ENCODE results near the gene USP48.
"Not testable (repeated sequence)": the region's sequence is repeated elsewhere in the genome, so short reads cannot be mapped to it uniquely, and the experiment has no call there.

The USP48 gene

DNA sequence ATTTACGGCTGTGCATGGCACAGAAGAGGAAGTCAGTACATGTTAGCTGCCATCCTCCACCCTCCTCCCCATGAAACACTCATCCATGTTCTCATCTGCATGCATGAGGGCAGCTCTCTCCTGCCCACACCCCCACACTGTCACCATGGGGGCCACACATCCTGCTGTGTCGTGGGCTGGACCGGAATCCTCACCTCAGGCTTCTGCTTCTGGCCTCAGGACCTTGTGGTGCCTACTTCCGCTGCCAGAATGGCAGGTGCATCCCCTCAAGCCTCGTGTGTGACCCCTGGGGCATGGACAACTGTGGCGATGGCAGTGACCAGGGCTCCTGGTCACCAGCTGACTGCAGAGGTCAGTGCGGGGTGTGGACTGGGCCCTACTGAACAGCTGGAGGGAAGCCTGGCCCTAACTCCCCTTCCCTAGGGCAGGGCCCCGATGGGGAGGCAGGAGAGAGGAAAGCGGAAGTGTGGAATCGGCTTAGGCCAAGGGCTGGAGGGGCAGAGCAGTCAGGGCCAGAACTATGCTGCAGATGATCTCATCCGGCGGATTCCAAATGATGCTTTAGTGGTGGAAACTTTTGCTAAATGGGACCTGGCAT, 32.9 kb upstream of the USP48 start:
- no peak for DNase-seq

DNA sequence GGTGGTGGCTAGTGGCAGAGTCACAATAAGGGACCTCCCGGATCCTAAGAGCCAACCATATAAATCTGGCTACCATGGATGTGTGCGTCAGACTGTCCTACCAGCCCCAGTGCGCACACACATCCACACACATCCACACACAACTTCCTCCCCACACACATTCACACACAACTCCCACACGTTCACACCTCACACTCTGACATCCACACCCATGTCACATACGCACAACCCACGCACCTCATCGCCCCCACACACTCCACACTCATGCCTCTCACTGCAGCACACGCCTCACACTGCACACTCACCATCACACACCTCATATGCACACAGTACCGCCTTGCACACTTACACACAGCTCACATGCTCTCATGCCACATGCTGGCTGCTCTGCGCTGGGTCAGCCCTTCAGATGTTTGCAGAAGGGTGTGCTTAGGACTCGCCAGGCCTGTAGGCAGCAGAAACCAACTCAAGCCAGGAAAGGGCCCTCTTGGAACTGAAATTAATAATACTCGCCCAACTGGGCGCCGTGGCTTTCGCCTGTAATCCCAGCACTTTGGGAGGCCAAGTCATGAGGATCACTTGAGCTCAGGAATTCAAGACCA, 32.1 kb upstream of the USP48 start:
- DNase-seq = no peak

DNA sequence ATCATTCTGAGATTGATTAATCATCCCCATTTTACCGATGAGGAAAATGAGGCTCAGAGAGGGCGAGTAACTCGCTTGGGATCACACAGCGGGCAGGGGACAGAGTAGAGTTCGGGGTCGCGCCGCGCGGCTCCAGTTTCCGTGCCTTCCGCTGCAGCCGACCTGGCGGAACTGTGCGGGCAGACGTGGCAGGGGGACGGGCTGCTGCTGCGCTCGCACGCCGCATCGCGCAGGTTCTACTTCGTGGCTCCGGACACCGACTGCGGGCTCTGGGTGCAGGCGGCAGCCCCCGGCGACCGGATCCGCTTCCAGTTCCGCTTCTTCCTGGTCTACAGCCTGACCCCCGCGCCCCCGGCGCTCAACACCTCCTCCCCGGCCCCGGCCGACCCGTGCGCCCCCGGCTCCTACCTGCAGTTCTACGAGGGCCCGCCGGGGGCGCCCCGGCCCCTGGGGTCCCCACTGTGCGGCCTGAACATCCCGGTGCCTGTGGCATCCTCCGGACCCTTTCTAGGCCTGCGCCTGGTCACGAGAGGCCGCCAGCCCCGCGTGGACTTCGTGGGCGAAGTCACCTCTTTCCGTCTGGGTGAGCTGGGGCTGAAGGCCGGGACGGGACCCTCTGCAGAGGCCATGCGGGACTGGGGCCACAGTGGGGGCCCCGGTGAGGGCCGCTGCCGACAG, 31.4 kb upstream of the USP48 start:
- DNase-seq = no peak

DNA sequence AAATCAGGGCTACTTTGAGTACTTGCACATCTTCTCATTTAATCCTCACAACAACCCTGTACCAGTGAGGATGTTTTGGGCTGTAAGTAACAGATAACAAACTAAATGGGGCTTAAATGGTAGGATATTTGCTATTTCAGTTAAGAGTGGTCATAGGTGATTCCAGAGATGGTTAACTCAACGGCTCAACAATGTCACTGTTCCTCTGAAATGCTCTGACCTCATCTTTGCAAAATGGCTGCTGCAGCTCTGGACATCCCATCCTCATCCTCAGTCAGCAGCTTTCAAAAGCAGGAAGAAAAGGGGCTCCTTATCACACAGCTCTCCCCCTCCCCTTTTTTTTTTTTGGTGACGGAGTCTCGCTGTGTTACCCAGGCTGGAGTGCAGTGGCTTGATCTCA, 30.6 kb upstream of the USP48 start:
- no peak for DNase-seq

DNA sequence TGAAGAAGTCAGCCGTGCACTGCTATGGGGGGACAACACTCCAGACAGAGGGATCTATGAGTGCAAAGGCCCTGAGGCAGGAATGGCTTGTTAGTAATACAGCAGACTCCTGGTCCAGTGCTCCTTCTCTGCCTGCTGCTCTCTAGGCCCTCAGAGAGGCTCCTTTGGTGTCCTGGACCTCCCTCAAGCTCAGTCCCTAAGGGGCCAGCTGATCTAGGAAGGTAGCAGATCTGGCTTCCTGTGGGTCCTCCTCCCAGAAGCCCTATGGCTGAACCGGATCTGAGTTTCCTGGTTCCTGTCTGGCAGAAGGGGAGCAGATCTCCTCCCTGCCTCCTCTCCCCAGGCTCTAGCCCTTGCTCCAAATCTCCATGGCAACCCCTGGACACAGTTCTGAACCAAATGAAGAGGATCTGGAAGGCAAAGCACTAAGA, 28.9 kb upstream of the USP48 start, which contains the start of gene LDLRAD2:
TSS of gene LDLRAD2 (plus strand) at position 391 of the 431 bp plus-strand sequence. CDS start 187 bp downstream, outside the sequence.
- DNase-seq = no peak

DNA sequence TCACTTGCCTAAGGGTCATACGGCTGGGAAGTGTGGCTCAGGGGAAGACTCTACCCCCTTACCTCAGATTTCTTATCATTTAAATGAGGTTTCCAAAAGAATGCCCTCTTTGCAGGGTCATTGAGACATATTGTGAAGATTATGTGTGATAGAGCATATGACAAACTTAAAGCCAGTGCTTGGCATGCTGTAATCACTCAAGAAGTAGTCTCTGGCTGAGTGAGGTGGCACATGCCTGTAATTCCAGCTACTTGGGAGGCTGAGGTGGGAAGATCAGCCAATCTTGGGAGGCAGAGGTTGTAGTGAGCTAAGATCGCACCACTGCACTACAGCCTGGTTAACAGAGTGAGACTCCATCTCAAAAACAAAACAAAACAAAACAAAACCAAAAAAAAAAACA, 21.6 kb upstream of the USP48 start:
- DNase-seq = no peak

DNA sequence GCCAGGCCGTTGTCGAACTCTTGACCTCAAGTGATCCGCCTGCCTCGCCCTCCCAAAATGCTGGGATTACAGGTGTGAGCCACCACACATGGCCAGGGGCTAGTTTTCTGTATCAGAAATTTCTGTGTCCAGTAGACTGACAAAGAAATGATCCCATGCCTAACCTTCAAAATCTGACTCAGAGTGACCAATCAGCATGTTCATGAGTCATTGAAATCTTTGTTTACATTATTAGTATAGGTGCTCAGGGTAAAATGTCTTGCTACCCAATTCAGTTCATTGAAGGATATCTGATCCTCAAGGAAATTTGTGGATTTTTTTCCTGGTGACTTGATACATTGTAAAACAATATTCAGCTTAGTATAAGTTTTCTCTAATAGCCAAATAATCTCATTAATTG, 18.2 kb upstream of the USP48 start:
- no peak for DNase-seq

DNA sequence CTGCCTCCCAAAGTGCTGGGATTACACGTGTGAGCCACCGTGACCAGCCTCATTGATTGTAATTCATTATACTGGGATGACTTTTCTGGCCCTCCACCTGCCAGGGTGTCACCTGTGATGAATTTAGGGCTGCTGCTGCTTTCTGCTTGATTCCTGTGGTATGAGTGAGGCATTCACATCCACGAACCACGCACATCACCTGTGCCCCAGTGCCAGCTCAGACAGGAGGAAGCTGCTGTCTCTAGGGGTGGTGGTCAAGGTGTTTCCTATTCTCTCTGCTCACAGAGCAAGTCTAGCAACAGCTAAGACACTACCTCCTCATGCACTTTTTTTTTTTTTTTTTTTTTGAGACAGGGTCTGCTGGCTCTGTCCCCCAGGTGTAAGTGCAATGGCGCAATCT, 16.8 kb upstream of the USP48 start:
- no peak for DNase-seq

DNA sequence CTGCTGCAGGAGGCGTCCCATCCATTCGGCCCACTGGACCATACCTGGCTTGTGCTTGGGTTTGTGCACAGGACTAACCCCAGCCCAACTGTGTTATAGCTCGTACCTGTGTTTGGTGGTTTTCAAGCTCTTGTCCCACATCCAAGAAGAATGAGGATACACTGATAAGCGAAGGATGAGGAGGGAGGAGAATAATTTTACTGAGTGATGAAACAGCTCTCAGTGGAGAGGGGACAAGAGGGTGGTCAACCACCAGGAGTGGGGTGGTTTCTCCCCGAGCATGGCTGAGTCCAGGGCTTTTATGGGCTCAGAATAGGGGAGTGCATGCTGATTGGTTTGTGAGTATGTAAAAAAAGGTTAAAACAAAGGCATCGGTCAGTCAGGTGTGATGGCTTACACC, 12.1 kb upstream of the USP48 start:
- no peak for DNase-seq

DNA sequence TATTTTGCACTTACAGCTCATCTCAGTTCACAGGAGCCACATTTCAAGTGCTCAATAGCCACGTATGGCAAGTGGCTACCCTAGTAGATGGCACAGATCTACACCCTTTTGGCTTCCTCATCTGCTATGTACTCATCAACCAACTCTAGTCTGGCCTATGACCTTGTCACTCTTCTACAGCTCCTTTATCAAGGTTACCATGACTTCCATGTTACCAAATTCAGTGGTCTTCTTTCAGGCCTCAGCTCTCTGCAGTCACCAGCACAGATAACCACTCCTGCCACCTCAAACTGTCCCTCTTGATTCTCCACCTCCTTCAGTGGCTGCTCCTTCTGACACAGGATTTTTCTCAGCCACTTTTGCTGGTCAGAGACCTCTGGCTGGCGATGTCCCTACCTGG, 11.7 kb upstream of the USP48 start:
- no peak for DNase-seq

DNA sequence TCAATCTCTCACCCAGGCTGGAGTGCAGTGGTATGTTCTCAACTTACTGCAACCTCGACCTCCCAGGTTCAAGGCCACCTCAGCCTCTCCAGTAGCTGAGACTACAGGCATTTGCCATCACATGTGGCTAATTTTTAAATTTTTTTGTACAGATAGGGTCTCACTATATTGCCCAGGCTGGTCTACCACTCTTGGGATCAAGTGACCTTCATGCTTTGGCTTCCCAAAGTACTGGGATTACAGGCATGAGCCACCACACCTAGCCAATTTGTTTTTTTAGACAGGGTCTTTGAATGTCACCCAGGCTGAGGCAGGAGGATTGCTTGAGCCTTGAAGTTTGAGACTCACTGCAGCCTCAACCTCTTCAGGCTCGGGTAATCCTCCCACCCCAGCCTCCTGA, 10.2 kb upstream of the USP48 start:
- DNase-seq = no peak

DNA sequence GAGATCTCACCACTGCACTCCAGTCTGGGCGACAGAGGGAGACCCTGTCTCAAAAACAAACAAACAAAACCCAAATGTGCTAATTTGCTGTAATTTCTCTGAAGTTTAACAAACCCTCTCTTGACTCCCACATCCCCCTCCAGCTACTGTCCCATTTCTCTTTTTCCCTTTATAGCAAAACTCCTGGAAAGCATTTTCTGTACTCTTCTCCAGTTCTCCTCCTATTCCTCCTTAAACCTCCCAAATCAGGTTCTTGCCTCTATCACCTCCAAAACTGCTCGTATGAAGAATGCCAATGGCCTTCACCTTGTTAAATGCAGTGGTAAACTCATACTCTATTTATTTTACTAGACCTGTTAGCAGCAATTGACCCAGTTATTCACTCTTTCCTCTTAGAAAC, 3.7 kb upstream of the USP48 start:
- no peak for DNase-seq

DNA sequence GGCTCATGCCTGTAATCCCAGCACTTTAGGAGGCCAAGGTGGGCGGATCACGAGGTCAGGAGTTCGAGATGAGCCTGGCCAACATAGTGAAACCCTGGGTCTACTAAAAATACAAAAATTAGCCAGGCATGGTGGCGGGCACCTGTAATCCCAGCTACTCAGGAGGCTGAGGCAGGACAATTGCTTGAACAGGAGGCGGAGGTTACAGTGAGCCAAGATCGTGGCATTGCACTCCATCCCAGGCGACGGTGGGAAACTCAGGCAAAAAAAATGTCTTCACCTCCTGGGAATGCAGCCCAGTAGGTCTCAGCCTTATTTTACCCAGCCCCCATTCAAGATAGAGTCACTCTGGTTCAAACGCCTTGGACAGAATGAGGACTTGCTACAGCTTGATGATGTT, 2.8 kb upstream of the USP48 start:
- DNase-seq = not testable (repeated sequence)

DNA sequence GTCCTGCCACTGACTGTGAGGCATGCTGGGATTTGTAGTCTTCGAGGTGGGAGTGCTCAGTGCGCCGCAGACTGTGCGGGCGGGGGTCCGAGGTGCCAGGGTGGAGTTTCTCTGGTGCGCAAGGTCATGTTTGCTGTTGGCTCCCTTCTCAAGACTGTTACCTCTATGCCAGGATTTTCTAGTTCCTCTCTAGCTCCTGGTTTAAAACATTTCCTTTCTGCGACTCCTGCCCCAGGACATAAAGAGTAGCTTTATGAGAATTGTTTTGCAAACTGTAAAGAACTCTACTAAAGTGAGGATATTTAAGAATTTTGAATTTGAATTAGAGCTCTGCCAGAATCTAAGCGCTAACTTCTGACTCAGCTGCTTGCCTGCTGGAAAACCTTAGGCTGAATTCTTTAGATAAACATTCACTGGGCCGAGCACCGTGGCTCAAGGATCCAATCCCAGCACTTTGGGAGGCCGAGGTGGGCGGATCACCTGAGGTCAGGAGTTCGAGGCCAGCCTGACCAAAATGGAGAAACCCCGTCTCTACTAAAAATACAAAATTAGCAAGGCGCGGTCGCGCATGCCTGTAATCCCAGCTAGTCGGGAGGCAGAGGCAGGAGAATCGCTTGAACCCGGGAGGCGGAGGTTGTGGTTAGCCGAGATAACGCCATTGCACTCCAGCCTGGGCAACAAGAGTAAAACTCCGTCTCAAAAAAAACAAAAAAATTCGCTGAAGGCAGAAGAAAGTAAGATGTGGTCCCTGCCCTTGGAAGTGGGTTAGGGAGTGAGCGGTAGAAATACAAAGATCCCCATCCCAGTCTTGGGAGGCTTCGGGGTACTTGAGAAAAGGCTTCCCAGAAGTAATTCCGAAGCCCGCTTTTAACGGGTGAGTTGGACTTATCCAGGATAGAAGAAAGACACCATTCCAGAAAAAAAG, 992 bp upstream of the USP48 start:
- no peak for DNase-seq

DNA sequence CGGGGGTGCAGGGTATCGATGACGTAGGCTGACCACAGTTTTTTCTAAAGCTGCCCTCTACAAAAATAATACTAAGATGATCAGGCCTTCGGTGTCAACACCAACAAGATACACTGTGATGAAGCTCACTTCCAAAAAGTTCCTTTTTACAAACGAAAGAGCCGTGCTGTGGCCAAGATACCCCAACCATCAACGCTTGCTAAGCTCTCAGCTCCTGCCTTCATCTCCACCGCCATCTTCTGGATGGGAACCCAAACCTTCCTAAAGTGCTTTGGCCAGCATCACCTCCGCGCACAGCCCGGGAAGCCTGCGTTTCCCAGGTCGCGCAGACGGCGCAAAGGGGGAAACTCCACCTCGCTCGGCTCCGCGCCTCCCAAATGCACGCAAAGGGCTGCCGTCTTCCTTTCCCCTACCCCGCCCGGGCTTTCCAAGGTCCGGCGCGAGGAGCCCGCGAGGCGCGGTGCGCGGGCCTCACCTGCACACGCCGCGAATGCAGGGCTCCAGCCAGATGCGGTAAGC, 541 bp downstream of the USP48 start:
- peak; percentile 63 for DNase-seq

DNA sequence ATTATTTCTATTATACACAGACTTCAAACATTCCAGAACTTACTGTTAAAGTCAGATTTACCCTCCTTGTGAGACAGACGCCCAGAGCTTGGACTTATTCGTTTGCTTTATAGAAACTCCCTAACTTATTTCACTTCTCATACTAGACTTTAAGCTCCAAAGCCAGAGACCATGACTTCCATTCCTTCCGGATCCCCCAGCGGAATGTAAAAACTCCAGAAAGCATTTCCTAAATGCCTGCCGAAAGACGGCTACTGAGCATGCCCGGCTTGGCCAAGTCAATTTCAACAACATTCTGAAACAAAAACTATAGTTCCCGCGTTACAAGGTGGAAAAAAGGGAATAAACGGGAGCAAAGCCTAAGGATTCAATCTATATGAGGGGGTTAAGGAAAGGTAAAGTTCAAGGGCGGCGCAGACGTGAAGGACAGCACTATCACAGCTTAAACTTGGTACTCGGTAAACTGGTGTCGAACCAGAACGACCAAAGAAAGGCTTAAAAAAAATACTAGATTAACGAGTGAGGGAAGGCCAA, 1.1 kb downstream of the USP48 start:
- peak; percentile 41 for DNase-seq

DNA sequence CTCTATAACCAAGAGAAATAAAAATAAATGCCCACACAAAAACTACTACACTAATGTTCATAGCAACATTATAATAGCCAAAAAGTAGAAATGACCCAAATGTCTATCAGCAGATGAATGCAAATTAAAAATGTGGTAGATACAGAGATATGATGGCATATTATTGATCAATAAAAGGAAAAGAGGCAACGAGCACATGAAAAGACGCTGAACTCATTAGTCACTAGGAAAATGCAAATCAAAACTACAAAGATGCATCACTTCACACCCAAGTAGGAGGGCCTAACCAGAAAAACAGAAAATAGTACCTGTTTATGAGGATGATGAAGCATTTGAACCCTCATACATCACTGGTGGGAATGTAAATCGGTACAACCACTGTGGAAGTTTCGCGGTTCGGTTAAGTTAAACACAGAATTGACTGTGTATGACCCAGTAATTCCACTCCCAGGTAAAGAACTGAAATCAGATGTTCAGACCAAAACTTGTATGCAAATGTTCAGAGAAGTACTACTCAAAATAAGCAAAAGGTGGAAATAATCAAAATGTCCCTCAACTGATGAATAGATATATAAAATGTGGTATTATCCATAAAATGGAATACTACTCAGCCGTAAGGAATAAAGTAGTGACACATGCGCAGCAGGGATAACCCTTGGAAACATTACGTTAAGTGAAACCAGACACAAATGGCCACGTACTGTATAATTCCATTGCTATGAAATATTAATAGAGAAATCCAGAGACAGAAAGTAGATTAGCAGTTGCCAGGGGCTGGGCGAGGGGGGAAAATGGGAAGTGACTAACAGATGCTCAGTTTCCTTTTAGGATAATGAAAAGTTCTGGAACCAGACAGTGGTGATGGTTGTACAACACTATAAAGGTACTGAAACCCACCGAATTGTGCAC, 3.1 kb downstream of the USP48 start:
- no peak for DNase-seq

DNA sequence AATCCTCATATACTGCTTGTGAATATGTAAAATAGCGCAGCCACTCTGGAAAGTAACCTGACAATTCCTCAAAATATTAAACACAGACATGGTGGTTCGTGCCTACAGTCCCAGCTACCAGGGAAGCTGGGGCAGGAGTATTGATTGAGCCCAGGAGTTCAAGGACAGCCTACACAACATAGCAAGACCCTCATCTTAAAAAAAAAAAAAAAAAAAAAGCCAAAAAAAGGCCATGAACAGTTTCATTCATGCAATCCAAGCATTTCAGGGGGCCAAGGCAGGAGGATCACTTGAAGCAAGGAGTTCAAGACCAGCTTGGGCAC, 4.6 kb downstream of the USP48 start:
- no peak for DNase-seq

DNA sequence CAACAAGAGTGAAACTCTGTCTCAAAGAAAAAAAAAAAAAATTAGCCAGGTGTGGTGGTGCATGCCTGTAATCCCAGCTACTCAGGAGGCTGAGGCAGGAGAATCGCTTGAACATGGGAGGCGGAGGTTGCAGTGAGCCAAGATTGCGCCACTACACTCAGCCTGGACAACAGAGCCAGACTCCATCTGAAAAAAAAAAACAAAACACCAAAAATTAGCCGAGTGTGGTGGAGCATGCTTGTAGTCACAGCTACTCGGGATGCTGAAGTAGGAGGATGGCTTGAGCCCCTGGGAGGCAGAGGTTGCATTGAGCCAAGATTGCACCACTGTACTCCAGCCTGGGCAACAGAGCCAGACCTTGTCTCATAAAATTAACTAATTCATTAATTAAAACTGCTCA, 6.0 kb downstream of the USP48 start:
- not testable (repeated sequence) for DNase-seq

DNA sequence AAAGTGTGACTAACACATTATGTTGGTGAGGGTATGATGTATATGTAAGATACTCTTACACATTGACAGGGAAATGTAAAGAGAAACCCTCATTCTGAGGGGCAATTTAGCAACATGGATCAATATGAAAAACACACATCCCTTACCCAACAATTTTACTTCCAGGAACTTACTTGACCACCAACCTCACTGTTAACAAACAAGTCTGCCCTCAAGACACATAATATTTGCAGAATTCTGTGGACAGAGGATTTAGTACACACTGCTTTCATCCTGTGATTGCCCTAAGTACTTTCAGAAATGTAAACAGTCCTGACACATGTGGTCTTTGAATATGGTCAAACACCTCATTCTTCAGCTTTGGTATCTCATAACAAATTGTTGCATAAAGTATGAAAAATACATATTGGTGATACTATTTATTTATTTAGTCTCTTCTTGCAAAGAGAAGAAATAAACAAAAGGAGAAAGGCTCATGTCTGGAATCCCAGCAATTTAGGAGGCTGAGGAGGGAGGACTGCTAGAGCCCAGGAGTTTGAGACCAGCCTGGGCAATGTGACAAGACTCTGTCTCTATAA, 6.9 kb downstream of the USP48 start:
- DNase-seq = no peak

DNA sequence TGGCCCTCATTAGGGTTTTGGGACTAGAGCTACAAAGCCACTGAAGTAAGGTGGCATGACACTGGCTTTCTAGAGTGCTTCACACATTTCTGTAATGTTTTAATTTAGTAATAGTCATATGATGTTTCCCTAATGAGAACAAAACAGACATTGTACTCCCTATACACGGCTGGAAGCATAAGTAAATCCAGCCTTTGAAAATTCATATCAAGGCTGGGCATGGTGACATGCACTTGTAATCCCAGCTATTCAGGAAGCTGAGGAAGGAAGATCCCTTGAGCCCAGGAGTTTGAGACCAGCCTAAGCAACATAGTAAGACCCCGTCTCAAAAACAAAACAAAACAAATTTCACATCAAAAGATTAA, 7.4 kb downstream of the USP48 start:
- no peak for DNase-seq

Measured in NCI-H345 (cell line).